HG03159 (cell line): ENCODE measurements around the gene ERGIC3.

Experiments used
- ATAC-seq: cut with Tn5 transposase; IDR thresholded peaks from one replicate; pipeline ENCODE4 v1.9.1; 2021; ENCODE audit warnings: mild to moderate bottlenecking, moderate library complexity; ENCODE audit not compliant: unreplicated experiment

The ERGIC3 gene

GRCh38 chr20:35541783-35542662, at the start of gene ERGIC3:
TSS of gene ERGIC3 (plus strand) at chr20:35542078. CDS start at chr20:35542098, 20 bp downstream.
- ATAC-seq, result peak; percentile 94

GRCh38 chr20:35492352-35492751, 49.5 kb upstream of the ERGIC3 start:
- no peak for ATAC-seq

- no peak for ATAC-seq
Measured at GRCh38 chr20:35496481-35496880, 45.4 kb upstream of the ERGIC3 start.

GRCh38 chr20:35497320-35497719, 44.6 kb upstream of the ERGIC3 start:
- ATAC-seq, result no peak

DNA sequence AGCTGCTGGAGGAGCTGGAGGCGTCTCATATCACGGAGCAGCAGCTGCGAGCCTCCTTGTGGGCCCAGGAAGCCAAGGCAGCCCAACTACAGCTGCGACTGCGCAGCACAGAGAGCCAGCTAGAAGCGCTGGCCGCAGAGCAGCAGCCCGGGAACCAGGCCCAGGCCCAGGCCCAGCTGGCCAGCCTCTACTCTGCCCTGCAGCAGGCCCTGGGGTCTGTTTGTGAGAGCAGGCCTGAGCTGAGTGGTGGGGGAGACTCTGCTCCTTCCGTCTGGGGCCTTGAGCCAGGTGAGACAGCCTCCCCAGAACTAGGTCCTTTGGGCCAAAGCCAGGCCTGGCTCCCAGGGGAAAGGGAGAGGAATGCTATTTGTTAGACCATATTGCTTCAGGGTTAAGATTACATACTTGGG, 44.1 kb upstream of the ERGIC3 start:
- ATAC-seq, result no peak

GRCh38 chr20:35499271-35499670, 42.6 kb upstream of the ERGIC3 start:
- no peak for ATAC-seq

DNA sequence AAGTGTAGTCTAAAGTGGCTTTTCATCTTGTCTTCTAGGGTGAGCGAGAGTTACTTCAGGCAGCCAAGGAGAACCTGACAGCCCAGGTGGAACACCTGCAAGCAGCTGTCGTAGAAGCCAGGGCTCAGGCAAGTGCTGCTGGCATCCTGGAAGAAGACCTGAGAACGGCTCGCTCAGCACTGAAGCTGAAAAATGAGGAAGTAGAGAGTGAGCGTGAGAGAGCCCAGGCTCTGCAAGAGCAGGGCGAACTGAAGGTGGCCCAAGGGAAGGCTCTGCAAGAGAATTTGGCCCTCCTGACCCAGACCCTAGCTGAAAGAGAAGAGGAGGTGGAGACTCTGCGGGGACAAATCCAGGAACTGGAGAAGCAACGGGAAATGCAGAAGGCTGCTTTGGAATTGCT, 39.5 kb upstream of the ERGIC3 start:
- peak; percentile 73 for ATAC-seq

DNA sequence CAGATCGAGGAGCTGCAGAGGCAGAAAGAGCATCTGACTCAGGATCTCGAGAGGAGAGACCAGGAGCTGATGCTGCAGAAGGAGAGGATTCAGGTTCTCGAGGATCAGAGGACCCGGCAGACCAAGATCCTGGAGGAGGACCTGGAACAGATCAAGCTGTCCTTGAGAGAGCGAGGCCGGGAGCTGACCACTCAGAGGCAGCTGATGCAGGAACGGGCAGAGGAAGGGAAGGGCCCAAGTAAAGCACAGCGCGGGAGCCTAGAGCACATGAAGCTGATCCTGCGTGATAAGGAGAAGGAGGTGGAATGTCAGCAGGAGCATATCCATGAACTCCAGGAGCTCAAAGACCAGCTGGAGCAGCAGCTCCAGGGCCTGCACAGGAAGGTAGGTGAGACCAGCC, 38.6 kb upstream of the ERGIC3 start:
- ATAC-seq, result no peak

DNA sequence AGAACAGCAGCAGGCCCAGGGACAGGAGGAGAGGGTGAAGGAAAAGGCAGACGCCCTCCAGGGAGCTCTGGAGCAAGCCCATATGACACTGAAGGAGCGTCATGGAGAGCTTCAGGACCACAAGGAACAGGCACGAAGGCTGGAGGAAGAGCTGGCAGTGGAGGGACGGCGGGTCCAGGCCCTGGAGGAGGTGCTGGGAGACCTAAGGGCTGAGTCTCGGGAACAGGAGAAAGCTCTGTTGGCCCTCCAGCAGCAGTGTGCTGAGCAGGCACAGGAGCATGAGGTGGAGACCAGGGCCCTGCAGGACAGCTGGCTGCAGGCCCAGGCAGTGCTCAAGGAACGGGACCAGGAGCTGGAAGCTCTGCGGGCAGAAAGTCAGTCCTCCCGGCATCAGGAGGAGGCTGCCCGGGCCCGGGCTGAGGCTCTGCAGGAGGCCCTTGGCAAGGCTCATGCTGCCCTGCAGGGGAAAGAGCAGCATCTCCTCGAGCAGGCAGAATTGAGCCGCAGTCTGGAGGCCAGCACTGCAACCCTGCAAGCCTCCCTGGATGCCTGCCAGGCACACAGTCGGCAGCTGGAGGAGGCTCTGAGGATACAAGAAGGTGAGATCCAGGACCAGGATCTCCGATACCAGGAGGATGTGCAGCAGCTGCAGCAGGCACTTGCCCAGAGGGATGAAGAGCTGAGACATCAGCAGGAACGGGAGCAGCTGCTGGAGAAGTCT, 37.9 kb upstream of the ERGIC3 start:
- no peak for ATAC-seq

GRCh38 chr20:35504751-35505150, 37.1 kb upstream of the ERGIC3 start:
- ATAC-seq, result no peak

GRCh38 chr20:35506179-35506578, 35.7 kb upstream of the ERGIC3 start:
- ATAC-seq, result no peak

DNA sequence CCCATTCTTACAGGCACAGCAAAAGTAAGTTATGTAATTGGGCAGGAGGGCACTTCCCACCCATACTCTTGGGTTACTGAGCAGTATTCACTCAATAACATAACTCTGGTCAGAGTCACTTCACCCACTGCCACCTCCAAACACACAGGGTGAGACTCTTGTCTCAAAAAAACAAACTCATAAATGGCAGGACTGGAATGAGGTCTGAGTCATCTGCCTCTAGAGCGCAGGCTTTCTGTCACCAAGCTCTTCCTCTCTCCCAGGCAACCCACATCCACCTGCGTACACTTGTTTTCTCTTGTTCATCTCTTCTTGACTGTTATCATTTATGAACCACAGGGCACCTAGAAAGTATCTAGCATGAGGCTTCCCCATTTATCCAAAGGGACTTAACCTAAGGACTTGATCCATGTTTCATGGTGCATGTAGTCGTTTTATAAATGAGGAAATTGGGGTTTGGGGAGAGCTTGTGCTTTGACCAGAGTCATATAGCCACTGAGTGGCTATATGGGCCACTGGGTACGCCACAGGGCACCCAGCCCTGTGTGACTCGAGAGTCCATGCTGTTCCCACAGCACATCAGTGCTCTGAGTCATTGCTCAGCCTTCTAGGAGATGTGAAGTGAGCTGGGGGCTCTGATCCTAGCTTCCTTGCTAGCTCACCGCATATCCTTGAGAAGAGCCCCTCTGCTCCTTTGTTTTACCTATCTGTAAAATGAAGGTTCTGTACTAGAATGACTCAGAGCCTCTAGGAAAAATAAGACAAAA, 34.8 kb upstream of the ERGIC3 start:
- no peak for ATAC-seq

DNA sequence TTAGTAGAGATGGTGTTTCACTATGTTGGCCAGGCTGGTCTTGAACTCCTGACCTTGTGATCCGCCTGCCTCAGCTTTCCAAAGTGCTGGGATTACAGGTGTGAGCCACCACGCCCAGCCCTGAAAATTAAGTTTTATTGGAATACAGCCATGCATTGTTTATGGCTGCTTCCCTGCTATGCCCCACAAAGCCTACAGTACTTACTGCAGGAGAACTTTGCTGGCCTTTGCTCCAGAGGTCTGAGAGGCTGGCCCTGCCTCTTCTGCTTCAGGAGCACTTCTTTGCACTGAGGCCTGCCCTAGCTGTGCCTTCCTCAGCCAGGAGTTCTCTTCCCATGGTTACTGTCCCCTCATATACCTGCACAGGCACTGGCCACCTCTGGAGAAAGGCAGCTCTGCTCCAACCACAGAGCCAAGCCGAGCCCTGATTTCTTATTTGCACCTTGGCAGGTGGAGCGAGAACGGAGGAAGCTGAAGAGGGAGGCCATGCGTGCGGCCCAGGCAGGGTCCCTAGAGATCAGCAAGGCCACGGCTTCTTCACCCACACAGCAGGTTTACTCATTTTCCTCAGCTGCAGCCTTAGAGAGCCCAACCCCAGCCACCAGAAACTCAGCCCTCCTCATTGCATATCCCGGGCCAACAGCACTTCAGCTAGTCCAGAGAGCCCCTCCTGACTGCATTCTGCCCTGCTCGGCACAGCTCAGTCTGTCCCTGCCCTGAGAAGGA, 33.2 kb upstream of the ERGIC3 start:
- no peak for ATAC-seq

DNA sequence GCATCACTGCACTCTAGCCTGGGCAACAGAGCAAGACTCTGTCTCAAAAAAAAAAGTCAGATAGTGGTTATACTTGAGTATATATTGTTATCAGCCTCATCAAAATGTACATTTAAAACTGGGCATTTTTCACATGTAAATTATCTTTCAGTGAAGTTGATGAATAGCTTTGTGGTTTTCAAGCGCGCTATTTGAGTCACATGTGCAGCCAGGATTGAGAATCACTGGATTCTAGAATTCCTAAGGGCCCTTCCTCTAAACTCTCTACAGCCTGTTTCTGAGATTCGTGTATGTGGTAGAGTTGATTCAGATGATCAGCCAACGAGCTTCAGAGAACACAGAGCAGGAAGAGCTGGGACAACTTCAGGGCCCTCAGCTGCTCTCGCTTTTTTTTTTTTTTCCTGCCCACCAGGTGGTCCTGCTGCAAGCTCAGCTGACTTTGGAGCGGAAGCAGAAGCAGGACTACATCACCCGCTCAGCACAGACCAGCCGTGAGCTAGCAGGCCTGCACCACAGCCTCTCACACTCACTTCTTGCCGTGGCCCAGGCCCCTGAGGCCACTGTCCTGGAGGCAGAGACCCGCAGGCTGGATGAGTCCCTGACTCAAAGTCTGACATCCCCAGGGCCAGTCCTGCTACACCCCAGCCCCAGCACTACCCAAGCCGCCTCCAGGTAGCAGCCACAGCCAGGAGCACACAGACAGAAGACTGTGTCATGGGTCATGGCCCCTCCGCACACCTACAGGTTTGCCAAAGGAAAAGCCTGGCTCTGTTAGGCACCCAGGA, 30.7 kb upstream of the ERGIC3 start:
- no peak for ATAC-seq

- ATAC-seq, result no peak
Measured at GRCh38 chr20:35511814-35512420, 30.0 kb upstream of the ERGIC3 start.

DNA sequence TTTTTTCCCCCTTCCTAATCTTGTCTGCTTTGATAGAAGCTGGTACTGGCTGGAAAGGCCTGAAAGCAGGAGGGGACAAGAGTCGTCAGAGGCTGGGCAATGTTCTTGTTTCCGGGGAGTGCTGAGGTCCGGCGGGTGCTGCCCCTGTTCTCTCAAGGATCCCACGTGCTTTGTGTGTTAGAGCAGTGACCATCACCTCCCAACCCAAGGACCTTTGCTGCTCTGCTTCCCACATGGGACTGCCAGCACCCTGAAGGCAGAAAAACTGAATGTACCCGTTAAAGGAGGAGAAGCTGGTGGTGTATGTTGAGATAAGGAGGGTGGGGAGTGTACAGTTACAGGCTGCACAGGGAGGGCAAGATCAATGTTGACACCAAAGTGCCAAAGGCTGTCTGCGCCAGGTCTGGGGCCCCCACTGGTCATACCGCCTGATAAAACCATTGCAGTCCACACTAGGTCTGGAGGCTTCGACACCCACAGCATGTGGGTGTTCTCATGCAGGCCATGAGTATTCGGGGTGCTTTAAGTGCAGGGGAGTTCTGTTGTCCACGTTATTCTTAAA, 27.4 kb upstream of the ERGIC3 start:
- ATAC-seq, result no peak

DNA sequence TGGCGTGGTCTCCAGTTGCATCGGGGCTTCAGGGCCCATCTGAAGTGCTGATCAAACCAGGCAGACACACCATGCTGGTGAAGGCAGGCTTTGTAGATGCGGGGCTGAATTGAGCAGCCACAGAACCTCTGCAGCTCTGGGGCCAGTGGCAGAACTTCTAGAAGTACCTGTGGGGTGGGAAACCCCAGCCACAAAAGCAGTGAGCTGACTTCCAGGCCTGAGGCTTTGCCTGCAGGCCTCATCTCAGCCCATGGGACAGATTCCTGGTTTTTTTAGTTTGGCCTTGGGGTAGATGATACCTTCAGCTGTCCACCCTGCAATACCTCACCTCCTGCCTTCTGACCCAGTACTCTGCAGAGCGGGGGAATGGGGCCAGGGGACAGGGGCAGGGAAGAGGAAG, 26.5 kb upstream of the ERGIC3 start:
- ATAC-seq, result no peak

- ATAC-seq, result no peak
Measured at GRCh38 chr20:35515949-35516645, 25.8 kb upstream of the ERGIC3 start.

DNA sequence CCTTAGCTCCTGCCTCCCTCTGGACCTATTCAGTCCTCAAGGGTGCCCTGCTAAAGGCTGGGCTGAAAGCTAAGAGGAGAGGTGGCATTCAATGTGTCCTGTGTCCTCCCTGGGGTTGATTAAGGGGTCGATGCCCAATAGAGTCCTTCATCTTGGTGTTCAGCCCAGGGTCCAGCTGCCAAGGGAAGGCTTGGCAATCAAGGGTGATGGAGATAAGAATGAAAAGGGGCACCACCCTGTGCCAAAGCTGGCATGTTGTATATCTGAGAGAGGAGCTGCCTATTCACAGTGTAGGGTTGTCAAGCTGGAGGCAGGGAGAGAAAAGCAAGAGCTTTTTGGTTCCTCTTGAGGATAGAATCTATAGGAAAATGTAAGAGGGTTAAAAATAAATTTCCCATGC, 24.8 kb upstream of the ERGIC3 start:
- no peak for ATAC-seq
